ENCODE data around the gene SH2D3C.

SH2D3C gene

DNA sequence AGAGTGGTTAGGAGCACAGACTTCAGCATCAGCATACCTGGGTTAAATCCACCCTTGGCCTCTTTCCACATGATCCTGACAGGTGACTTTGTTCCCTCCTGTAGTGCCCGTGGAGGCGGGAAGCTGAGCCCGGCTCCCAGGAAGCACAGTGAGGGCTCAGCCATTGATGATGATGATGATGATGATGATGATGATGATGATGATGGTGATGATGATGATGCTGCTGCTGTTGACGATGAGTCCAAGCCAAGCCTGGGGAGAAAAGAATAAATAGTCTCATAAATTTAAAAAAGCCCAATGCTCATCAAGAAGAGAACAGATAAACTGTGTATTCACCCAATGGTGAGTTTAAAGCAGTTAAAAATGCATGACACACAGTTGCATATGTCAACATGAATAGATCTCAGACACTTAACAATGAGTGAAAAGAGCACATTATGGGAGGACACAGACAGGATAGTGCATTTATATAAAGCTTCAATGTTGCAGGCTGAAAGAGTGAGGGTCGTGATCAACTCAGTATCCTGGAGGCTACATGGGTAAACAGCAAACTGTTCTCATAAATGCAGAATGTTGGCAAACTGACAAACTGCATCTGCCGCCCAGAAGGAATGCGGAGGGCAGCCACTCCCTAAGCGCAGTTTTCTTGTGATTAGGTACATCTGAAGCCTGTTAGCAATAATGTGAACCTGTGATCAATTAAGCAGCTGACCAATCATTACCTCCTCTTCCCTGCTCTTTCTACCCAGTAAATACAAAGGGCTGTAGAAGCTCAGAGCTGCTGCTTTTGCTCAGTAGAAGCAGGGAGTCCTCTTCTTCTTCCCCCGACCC lies 83.4 kb downstream of the SH2D3C start:
- DNase-seq = no peak

DNA sequence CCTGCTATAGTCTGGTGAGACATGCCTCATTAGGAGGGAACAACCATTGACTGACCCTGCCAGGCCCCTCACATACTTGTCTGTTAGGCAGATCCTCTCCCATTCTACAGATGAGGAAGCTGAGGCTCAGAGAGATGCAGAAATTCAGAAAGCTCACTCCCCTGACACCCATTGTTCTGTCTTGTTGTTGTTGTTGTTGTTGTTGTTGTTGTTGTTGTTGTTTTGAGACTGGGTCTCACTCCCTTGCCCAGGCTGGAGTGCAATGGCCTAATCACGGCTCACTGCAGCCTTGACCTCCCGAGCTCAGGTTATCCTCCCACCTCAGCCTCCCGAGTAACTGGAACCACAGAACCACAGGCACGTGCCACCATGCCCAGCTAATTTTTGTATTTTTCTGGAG lies 84.8 kb downstream of the SH2D3C start:
- DNase-seq = no peak

DNA sequence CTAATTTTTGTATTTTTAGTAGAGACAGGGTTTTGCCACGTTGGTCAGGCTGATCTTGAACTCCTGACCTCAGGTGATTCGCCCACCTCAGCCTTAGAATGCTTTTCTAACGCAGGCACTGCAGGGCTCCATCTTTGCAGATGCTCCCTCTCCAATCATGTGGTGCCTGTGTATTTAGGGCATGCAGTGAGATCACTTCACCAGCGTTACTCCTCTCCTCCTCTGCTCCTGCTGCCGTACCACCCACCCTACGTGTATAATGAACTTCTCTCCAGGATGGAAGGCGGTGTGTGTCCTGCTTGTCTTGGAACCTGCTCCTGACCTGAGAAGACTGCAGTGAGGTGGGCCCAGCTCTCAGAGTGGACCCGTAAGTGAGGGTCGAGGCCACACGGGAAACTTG lies 85.3 kb downstream of the SH2D3C start:
- DNase-seq = no peak

DNA sequence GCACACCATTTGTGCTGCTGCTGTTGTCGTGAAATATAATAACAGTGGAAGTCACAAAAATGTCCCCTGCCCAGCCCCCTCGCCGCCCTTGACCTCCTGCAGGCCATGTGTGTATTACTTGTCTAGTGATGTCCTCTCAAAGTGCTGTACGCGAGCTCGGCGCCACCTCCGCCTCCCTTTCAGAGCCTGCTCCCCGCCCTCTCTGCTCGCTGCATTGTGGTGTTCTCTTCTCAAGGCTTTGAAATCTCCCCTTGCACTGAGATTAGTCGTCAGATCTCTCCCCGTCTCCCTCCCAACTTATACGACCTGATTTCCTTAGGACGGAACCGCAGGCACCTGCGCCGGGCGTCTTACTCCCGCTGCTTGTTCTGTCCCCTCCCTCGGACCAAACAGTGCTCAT lies 86.4 kb downstream of the SH2D3C start:
- no peak for DNase-seq

DNA sequence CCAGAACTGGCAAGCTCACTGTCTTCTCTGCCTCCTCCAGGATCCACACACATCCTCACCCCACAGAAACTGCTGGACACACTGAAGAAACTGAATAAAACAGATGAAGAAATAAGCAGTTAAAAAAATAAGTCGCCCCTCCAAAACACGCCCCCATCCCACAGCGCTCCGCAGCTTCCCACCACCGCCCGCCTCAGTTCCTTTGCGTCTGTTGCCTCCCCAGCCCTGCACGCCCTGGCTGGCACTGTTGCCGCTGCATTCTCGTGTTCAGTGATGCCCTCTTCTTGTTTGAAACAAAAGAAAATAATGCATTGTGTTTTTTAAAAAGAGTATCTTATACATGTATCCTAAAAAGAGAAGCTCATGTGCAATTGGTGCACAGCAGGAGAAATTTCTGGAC lies 87.7 kb downstream of the SH2D3C start:
- DNase-seq = no peak

DNA sequence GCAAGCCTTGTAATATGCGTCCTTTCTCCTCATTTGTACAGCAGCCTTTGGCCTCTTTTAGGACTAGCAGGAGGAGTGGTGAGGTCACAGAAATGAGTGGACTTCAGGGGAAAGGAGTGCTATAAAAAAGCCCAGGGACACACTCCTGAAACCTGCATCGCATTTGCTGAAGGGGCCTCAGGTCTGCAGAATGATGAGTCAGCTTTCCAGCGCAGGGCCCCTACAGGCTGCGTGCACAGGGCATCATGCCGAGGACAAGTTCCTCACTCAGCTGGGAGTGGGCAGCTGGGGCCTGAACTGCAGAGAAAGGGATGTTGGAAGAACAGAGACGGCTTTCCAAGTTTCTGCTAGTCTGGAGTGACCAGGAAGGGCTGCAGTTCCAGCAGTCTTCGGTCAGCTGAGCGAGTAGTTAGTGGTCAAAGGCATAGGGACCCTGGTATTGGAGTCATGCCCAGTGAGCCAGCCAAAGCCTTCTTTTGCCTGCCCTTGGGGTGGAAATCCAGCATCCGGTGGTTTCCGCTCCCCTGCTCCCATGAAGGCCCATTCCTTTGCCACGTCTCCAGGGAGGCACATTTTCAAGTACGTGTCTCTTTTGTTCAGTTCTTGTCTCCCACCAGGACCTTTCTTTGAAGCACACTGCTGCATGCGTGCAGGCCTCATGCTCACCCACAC lies 89.0 kb downstream of the SH2D3C start:
- DNase-seq = no peak

All from DMS53 (cell line).